Fibroblast of villous mesenchyme (primary cell): Measurements from ENCODE around the gene VPS13D. TPM values are rescaled to one million over a fixed set of nuclear protein-coding genes. Genes with fewer than 3 reads are reported as not detected.
A peak's percentile ranks its signal among the peaks of the same experiment; 100 is the strongest.

Experiments used
- DNase-seq: peaks from one replicate; pipeline ENCODE4 v3.0.0-alpha.2; 2010; ENCODE audit warnings: low read depth
- H3K4me3 ChIP-seq: 2 replicates; pipeline ENCODE4 v1.5.1; 2011; ENCODE audit warnings: low read depth, mild to moderate bottlenecking, low read length
- total RNA-seq: library from RNA; depleted of rRNA; stranded (reverse); fragments of >200 nt; gene quantifications from 2 replicates; pipeline ENCODE4 v1.2.3, GENCODE V29; 2012
- TF ChIP-seq, protein P1 (sequence below): IDR thresholded peaks from 2 replicates; pipeline ENCODE4 v1.5.1; 2012; ENCODE audit warnings: low read depth, mild to moderate bottlenecking, low read length; ENCODE audit not compliant: insufficient read depth

The VPS13D gene
- total RNA-seq, 1 donor, result 55.3 TPM

DNA sequence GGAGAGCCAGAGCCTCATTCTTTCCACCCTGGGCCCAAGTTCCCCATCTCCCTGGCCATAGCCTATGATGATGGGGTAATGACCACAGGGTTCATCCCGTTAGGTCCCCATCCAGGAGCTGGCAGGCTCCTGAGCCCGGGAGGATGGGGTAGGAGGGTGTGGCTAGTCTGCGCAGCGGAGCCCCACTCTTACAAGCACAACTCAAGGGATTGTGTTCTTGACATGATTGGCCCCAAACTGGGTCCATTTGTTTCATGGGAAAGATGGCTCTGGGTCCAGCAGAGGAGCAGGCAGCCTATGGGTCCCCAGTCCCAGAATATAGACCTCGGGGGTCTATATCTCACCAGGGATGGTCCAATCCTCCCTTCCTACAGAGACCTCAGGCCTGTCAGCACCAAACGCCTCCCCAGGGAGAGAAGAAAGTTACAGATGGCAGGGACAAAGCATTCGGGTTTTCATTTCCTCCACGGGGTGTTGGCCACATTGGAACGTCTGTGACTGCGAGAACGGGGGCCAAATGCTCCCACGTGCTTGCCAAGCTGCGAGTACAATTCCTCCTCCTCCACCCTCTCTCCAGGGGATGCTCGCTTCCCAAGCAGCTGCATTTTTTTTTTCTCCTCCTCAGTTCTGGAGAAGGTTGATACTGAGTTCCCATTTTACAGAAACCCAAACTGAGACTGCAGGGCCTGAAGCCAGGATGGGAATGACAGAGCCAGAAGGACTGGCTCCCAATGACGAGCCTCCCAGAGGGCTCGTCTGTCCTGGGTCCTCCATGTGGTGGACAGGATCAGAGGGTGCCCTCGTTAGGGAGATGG is 317.1 kb downstream of the VPS13D start:
- TF ChIP-seq, protein P1, sequence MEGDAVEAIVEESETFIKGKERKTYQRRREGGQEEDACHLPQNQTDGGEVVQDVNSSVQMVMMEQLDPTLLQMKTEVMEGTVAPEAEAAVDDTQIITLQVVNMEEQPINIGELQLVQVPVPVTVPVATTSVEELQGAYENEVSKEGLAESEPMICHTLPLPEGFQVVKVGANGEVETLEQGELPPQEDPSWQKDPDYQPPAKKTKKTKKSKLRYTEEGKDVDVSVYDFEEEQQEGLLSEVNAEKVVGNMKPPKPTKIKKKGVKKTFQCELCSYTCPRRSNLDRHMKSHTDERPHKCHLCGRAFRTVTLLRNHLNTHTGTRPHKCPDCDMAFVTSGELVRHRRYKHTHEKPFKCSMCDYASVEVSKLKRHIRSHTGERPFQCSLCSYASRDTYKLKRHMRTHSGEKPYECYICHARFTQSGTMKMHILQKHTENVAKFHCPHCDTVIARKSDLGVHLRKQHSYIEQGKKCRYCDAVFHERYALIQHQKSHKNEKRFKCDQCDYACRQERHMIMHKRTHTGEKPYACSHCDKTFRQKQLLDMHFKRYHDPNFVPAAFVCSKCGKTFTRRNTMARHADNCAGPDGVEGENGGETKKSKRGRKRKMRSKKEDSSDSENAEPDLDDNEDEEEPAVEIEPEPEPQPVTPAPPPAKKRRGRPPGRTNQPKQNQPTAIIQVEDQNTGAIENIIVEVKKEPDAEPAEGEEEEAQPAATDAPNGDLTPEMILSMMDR, result no peak
- DNase-seq, result no peak
- H3K4me3 ChIP-seq, result no peak overlapping the region

DNA sequence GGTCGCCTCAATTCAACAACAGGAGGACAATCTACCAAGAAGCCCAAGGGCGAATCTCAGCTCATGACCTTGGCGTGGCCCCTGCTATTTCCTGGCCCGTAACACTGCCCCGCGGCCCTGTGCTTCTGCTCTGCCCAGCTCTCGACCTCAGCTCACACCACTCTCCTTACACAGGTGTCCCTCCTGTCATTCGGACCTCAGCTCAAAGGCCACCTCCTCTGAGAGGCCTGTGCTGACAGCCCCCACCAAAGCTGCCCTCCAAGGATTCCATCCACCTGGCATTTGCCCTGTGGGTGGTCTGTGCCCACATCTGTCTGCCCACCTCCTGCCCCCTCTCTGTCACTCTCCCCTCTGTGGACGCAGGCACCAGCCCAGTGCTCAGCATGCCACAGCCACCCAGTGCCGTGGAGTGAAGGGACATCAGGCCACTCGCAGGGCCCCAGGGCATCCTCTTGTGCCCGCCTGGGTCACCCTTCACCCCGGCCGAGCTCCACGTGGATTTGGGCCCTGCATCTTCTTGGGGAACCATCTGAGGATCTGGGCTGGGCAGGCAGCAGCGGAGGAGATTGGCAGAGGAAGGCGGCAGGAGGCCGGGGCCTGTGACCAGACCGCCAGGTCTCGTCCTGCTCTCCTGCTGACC is 317.9 kb downstream of the VPS13D start:
- TF ChIP-seq, protein P1, result no peak
- DNase-seq, result no peak
- H3K4me3 ChIP-seq, result no peak overlapping the region

DNA sequence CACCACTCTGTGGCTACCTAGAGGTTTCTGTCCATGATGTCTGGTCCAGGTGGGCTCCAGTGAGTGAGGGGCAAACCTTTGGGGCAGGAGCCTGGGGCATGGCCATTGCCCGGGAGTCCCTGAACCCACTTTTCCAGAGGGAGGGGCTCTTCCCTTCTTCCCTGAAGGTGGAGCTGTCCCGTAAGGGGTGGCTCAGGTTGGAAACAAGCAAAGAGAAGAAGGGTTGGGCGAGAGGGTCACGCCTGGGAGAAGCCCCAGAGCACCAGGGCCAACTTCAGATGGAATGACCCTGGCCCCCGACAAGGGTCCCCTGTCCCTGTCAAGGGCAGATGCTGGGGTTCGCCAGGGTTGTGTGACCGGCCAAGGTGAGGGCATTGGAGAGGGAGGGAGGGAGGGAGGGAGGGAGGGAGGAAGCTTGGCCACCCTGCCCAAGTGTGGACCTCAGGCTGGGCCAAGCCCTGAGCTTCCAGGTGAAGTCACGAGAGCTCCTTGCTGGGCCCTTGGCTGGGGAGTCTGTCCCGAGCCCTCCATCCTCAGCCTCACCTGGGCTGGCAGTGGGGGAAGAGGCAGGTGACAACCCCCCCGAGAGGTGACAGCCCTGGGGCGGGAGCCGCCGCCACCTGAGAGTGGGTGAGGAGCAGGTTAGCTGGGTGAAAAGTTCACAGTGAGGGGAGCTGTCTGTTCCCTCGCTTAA is 318.6 kb downstream of the VPS13D start:
- TF ChIP-seq, protein P1, result no peak
- DNase-seq, result no peak
- no peak overlapping the region for H3K4me3 ChIP-seq

DNA sequence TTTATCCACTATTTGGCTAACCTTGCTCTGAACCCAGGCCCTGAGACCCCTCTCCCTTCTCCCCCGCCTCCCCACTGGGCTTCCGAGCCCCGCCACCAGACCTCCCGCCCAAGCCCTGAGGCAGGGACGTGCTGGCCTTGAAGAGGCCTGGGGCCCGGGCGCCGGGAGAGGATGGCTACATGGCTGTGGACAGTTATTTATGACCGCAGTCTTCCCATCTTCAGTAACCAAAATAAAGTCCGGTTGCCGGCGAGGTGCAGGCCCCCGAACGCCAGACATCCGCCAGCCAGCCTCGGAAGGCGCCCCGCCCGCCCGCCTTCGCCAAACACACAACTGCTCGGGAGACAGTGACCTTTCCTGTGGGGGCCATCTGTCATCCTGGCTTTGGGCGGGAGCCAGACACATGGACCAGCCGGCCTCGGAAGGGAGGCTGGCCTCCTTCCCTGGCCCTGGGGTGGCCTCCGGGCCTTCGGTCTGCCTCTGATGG is 319.2 kb downstream of the VPS13D start:
- DNase-seq, result peak; percentile 75
- no peak overlapping the region for H3K4me3 ChIP-seq
- TF ChIP-seq, protein P1, result no peak

DNA sequence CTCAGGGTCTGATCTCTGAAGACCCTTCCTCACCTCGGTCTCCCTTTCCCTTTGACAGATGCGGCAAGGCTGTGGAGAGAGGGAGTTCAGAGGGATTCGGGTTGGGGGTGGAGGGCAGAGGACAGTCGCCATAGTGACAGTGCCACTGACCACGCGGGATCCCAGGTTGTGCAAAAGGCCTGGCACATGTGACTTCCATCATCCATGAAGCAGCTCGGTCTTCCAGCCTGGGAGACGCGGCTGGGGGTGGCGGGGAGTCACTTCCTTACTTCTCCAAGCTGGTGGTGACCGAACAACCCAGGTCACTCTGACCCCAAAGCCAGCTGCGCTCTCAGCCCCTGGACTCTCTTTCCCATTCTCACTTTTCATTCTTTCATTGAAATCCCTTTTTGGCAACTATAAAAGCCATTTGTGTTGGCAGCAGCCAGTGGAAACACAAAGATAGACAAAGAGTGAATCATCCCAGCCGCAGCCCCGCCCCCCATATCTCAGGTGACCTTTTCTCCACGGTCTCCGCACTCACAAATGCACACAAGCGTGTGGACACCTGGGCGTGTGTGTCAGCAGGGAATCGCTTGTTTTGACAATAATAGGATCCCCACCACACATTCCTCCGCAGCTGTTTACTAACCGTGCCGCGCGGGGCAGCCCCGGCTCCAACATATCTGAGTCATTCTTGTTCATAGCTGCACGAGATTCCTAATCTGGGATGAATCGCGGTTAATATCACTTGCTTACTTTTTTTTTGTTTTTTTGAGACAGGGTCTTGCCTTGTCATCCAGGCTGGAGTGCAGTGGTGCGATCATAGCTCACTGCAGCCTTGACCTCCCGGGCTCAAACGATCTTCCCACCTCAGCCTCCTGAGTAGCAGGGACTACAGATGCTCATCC is 319.9 kb downstream of the VPS13D start:
- TF ChIP-seq, protein P1, result no peak
- DNase-seq, result peak; percentile 89
- H3K4me3 ChIP-seq, result peak overlapping the region; percentile 3

DNA sequence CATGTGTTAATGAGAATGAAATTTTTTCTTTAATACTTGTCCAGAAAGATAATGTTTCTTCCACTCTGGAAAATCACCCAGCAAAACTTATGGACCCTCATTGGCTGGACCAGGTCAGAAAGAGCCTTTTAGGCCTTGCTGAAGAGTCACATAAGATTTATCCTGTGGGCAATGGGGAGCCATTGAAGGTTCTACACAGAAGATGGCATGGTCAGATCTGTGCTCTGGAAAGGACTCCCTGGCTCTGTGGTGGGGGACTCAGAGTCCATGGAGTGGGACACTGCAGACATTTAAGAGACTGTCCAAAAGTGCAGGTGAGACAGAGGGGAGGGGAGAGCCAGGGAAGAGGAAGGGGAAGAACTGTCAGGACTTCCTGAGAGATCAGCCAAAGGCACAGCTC is 321.8 kb downstream of the VPS13D start:
- TF ChIP-seq, protein P1, result no peak

More for the DNA sequence above, 321.8 kb downstream of the VPS13D start:
- no peak for DNase-seq
- no peak overlapping the region for H3K4me3 ChIP-seq
